CD4-positive, alpha-beta T cell treated with Interferon alpha-2 for 1 hour (primary cell): Measurements from ENCODE around the gene ATXN7.

Source experiments
- DNase-seq, 2 donors: peaks; one replicate each; pipeline ENCODE4 v3.0.0-alpha.2; 2020 to 2022

Gene ATXN7

GRCh38 chr3:63863150-63864007, at the start of gene ATXN7, which contains the start of gene THOC7:
ATXN7 (plus strand) TSS chr3:63863867; CDS start chr3:63912599, 48,732 bp downstream.
THOC7 (minus strand) TSS chr3:63863805; CDS start chr3:63863790, 15 bp downstream.
- DNase-seq: peak; percentile 70 to 78

GRCh38 chr3:63814237-63814636, 49.4 kb upstream of the ATXN7 start:
- no peak for DNase-seq

- DNase-seq: no peak
Measured at GRCh38 chr3:63817225-63817624, 46.4 kb upstream of the ATXN7 start.

GRCh38 chr3:63818282-63819150, 45.2 kb upstream of the ATXN7 start:
- peak; percentile 39 to 66 for DNase-seq

GRCh38 chr3:63819151-63819398, 44.6 kb upstream of the ATXN7 start, which contains the start of gene C3orf49:
C3orf49 (plus strand) TSS chr3:63819299; CDS start chr3:63819472, 173 bp downstream.
- no peak for DNase-seq

GRCh38 chr3:63824309-63824708, 39.4 kb upstream of the ATXN7 start:
- DNase-seq: no peak

- no peak for DNase-seq
Measured at GRCh38 chr3:63830526-63830925, 33.1 kb upstream of the ATXN7 start.

GRCh38 chr3:63832395-63832794, 31.3 kb upstream of the ATXN7 start:
- no peak for DNase-seq

GRCh38 chr3:63841704-63842103, 22.0 kb upstream of the ATXN7 start:
- no peak for DNase-seq

GRCh38 chr3:63842127-63842526, 21.5 kb upstream of the ATXN7 start:
- no peak for DNase-seq

- DNase-seq: no peak
Measured at GRCh38 chr3:63845215-63845614, 18.5 kb upstream of the ATXN7 start.

- DNase-seq: no peak
Measured at GRCh38 chr3:63847718-63848450, 15.8 kb upstream of the ATXN7 start.

- DNase-seq: no peak
Measured at GRCh38 chr3:63849175-63849574, 14.5 kb upstream of the ATXN7 start.

GRCh38 chr3:63851287-63851686, 12.4 kb upstream of the ATXN7 start:
- DNase-seq: no peak

- DNase-seq: no peak
Measured at GRCh38 chr3:63853106-63853505, 10.6 kb upstream of the ATXN7 start.

GRCh38 chr3:63855333-63855940, 8.2 kb upstream of the ATXN7 start:
- no peak for DNase-seq

GRCh38 chr3:63857311-63857710, 6.4 kb upstream of the ATXN7 start:
- DNase-seq: no peak

GRCh38 chr3:63860776-63861175, 2.9 kb upstream of the ATXN7 start:
- no peak for DNase-seq

- no peak for DNase-seq
Measured at GRCh38 chr3:63861306-63861705, 2.4 kb upstream of the ATXN7 start.

GRCh38 chr3:63862804-63863149, 890 bp upstream of the ATXN7 start:
- no peak for DNase-seq

GRCh38 chr3:63864008-63864964, 619 bp downstream of the ATXN7 start:
- DNase-seq: peak; percentile 29 to 57

- DNase-seq: no peak
Measured at GRCh38 chr3:63864965-63865327, 1.3 kb downstream of the ATXN7 start.
